Right forelimb (tissue), 1 donor: ENCODE results near the gene SPECC1L.
A peak's percentile ranks its signal among the peaks of the same experiment; 100 is the strongest.
"Not testable (repeated sequence)": the region's sequence is repeated elsewhere in the genome, so short reads cannot be mapped to it uniquely, and the experiment has no call there.

Experiments used
- DNase-seq: peaks from one replicate; pipeline ENCODE4 v3.0.0-alpha.2; 2018

SPECC1L gene, protein sequence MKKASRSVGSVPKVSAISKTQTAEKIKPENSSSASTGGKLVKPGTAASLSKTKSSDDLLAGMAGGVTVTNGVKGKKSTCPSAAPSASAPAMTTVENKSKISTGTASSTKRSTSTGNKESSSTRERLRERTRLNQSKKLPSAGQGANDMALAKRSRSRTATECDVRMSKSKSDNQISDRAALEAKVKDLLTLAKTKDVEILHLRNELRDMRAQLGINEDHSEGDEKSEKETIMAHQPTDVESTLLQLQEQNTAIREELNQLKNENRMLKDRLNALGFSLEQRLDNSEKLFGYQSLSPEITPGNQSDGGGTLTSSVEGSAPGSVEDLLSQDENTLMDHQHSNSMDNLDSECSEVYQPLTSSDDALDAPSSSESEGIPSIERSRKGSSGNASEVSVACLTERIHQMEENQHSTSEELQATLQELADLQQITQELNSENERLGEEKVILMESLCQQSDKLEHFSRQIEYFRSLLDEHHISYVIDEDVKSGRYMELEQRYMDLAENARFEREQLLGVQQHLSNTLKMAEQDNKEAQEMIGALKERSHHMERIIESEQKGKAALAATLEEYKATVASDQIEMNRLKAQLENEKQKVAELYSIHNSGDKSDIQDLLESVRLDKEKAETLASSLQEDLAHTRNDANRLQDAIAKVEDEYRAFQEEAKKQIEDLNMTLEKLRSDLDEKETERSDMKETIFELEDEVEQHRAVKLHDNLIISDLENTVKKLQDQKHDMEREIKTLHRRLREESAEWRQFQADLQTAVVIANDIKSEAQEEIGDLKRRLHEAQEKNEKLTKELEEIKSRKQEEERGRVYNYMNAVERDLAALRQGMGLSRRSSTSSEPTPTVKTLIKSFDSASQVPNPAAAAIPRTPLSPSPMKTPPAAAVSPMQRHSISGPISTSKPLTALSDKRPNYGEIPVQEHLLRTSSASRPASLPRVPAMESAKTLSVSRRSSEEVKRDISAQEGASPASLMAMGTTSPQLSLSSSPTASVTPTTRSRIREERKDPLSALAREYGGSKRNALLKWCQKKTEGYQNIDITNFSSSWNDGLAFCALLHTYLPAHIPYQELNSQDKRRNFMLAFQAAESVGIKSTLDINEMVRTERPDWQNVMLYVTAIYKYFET

DNA sequence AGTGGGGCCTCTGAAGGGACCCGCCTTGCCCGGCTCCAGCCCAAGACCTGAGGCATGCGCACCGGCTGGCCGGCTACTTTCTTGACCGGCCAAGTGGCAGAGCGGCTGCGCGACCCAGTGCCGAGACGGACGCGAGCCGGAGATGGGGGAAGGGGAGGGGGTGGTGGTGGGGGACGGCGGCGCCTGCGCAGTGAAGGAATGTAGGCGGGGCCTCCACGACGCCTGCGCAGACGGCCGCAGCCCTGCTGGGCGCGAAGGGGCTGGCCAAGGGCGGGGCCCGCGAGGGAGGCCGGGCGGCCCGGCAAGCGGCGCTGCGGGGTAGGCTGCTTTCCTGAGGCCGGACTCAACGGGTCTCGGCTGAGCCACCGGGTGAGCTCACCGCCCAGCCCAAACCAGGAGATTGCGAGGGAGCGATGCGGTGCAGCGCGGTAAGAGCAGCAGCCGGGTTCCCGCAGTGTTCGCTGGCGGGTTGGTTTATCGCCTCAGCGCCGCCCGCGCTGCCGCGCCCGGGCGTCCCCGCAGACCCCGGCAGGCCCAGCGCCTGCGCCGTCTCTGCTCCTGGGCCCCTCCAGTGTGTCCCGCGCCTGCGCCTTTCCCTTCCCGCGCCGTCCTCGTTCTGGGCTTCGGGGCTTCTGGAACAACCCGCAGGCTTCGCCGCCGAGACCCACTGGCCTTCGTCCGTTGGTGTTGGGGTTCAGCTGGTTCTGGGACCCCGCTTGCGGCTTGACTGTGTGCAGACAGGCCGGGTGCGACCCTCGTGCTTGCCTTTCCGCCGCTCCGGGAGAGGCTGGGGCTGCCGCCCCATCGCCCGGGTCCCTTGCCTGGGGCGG lies at the start of gene SPECC1L:
SPECC1L (plus strand) TSS at position 276 of the 830 bp plus-strand sequence. CDS start 31,401 bp downstream, outside the sequence.
- peak; percentile 98 for DNase-seq

DNA sequence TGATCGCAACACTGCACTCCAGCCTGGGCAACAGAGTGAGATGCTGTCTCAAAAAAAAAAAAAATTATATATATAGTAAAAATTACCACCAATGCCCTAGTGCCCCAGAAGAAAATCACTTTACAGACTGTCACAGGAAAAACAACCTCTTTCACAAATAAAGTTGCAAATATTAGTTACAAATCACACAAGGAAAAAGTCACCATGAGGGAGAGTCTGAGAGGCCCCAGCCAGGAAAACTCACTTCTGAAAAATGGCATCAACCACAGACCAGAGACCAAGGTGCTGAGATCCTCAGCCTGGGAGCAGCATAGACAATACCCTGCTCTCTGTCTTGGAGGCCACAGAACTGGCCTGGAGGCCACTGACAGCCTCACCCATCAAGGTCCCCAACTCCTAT lies 46.2 kb upstream of the SPECC1L start:
- no peak for DNase-seq

DNA sequence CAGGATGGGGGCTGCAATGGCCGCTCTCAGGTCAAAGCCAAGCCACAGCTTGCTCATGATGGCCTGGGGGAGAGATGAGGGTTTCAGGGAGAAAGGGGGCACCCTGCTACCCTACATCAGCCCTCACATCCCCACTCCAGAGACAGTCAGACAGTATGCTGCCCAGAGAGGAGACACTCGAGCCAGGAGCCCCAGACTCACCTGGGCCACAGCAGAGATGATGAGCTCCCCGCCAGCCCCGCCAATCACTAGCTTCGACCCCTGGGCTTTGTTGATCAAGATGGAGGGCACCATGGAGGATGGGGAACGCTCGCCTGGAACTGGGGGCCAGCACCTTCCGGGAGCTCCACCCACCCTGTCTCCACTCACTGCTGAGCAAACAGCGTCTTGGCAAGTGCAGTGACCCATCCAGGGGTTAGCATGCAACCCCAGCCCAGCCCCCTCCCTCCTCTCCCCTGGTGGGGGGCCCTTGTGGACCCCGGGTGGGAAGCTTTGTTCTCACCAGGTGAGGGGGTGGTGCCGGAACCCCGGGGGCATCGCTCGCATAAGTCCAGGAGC lies 45.5 kb upstream of the SPECC1L start:
- DNase-seq, result no peak

DNA sequence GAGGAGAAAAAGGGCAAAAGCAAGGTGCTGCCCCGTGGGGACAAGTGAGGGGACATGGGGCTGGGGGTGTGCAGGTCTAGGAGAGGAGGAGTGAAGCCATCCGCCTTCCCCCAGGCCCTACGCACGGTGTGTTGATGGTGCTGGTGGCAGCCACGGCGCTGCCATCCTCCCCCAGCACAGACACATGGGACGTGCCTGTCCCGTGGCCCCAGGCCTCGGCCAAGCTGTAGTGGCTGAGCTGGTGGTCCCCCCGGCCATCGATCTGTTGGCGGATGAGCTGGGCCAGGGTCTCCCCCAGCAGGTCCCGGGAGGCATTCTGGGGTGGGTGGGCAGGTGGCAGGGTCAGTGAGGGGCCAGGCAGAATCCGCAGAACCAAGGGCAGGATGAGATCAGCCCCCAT lies 44.7 kb upstream of the SPECC1L start:
- DNase-seq, result no peak

DNA sequence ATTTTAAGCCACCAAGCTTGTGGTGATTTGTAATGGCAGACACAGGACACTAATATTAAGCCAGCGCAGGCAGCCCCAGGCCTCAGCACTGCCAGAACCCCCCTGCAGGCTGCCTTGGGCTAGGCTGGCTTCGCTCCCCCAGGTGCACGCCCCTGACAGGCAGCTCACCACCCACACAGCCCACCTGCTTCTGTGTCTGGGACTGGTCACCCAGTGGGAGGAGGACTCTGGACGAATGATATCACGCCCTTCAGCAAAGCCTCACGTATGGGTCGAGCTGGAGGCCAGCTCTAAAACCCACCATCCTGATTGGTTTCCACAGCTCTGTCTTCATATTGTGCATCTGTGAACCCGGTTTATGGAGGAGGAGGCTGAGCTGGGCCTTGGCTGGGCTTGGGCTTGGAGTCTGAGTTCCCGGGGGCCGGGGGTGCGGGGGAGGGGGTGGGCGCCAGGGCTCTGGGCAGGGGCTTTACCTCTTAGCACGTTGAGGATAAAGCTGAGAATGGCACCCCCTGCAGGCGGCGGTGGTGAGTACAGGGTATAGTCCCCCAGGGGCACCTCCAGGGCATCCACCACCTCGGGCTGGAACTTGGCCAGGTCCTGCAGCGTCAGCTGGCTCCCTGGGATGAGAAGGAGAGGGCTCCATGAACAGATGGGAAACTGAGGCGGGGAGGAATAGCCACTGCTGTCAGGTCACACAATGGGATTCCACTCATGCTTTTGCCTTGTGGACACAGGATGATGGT lies 39.5 kb upstream of the SPECC1L start:
- DNase-seq, result no peak

DNA sequence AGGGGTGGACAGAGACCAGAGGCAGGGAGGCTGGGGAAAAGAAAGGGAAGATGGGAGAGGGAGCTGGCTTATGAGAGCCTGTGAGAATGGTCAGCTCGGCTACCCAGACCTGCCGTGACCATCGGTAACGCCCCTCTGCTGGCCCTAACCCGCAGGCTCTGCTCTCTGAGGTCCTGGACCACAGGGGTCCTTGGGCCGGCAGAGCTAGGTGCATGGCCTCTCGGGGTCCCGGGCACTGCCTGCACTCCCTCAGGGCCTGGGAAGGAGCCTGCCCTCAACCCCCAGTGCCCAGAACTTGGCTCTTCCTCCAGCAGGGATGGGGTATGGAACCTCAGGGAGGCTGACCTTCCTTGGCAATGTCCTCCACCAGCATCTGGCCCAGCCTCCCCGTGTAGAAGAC lies 38.9 kb upstream of the SPECC1L start:
- DNase-seq, result no peak

DNA sequence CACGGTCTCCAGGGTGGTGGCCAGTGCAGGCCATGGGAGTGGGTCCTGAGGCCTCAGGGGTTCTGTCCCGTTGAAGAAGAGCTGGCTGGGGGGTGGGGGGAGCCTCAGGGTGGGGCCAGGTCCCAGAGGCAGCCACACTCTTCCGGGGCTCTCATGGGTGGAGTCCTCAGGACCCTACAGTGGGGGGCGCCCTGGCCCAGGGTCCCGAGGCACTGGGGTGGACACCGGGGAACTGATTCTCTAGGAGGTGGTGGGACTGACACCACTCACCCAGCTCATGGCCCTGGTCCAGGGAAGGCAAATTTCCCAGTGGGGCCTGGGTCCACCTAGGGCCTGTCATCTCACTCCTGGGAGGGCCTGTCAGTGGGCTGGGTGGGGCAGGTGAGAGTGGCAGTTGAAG lies 38.5 kb upstream of the SPECC1L start:
- DNase-seq, result no peak

DNA sequence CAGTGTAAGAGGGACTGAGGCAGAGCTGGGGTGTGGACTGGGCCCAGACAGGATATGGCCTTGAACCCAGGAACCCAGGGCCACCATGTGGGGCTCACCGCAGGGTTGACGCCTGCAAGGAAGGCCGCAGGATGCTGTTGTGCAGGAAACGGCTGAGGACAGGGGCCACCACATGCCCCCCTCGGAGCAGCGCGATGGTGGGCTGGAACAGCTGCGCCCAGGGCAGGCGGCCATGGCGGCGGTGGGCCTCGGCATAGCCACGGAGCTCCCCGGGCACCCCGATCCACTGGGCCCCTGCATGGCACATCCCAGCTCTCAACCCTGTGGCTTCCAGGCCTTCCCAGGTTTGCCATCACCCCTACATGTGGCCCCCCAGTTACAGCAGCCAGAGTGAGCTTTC lies 37.9 kb upstream of the SPECC1L start:
- no peak for DNase-seq

DNA sequence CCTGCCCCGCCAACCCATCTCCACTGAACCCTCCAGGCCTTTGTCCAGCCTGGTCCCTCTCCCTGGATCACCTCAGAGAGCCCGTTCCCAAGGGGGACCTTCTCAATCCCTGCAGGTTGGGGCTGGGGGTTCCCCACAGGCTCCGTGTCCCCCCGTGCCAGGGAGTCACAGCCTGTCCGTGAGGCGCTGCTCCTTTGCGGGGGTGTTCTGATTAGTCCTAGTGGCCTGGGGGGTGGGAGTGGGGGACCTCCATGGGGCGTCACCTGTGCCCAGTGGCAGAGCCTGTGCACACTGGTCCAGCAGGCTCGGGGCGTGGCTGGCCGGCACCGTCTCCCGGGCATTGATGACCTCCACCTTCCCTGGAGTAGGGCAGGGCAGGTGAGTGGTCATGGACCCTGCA lies 37.4 kb upstream of the SPECC1L start:
- DNase-seq, result no peak

DNA sequence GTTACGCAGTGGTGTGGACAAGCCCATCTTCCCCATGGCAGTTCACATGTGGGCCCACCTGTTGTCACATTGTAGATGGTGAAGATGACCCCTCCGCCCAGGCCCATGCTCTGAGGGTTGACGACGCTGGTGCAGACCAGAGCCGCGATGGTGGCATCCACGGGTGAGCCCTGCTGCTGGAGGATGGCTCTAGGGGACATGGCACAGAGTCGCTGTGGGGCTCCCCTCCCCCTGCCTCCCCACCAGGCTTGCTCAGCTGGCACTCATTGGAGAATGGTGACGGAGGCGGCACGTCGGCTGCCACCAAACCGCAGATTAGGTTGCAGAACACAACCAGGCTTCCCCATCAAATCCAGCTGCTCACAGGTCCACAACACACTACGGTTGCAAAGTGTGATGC lies 36.8 kb upstream of the SPECC1L start:
- no peak for DNase-seq

DNA sequence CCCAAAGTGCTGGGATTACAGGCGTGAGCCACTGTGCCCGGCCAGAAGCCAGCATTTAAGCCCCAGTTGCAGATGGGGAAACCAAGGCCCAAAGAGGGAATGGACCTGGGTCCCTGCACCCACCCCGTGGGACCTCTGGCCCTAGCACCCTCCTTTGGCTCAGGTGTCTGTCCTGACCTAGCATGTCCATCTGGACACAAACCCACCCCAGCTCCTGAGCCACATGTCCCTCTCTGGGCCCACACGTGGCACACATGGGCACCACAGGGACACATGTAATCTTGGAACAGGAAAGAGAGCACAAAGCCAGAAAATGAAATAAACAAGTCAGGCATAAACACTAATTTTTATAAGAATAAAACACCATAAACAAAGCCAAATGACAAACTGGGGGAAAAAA lies 35.3 kb upstream of the SPECC1L start:
- no peak for DNase-seq

DNA sequence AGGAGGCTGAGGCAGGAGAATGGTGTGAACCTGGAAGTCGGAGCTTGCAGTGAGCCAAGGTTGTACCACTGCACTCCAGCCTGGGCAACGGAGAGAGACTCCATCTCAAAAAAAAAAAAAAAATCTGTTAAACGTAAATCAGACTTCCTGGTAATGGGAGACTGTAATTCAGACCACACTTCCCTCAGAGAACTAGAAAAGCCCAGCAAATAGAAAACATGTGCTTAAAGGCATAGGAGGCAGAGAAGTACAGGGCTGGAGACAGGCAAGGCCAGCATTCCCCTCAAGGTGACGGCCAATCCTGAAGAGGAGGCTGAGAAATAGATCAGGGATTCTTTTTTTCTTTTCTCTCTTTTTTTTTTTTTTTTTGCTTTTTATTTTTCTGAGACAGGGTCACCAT lies 34.0 kb upstream of the SPECC1L start:
- DNase-seq, result no peak

DNA sequence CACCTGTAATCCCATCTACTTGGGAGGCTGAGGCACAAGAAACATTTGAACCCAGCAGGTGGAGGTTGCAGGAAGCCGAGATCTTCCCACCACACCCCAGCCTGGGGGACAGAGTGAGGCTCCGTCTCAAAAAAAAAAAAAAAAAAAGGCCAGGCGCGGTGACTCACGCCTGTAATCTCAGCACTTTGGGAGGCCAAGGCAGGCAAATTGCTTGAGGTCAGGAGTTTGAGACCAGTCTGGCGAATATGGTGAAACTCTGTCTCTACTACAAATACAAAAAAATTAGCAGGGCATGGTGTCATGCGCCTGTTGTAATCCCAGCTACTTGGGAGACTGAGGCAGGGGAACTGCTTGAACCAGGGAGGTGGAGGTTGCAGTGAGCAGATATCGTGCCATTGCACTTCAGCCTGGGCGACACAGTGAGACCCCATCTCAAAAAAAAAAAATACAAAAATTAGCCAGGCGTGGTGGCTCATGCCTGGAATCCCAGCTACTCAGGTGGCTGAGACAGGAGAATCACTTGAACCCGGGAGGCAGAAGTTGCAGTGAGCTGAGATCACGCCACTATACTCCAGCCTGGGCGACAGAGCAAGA lies 32.4 kb upstream of the SPECC1L start:
- not testable (repeated sequence) for DNase-seq

DNA sequence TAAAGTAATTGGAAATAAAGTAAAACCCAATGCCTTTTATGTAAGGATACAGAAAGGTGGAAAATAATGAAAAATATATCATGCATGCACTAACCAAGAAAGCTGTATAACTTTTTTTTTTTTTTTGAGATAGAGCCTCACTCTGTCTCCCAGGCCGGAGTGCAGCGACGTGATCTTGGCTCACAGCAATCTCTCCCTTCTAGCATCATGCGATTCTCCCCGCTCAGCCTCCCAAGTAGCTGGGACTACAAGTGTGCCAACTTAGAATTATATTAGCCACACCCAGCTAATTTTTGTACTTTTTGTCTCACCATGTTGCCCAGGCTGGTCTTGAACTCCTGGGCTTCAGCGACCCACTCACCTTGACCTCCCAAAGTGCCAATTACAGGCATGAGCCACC lies 30.2 kb upstream of the SPECC1L start:
- no peak for DNase-seq

DNA sequence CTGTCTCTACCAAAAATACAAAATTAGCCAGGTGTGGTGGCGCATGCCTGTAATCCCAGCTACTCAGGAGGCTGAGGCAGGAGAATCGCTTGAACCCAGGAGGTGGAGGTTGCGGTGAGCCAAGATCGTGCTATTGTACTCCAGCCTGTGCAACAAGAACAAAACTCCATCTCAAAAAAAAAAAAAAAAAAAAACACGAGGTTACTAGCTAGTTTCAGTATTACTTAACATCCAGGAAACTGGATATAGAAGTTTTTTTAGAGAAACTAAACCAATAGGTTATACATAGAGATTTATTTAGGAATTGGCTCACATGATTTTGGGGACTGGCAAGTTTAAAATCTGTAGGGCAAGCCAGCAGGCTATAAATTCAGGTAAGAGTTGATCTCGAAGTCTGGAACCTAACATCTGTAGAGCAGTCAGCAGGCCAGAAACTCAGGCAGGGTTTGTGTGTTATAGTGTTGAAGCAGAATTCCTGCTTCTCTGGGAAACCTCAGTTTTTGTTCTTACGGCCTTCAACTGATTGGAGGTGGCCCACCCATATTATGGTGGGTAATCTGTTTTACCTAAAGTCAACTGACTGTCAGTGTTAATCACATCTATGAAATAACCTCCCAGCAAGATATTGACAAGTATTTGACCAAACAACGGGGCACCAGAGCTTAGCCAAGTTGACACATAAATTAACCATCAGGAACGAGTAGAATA lies 29.5 kb upstream of the SPECC1L start:
- not testable (repeated sequence) for DNase-seq

DNA sequence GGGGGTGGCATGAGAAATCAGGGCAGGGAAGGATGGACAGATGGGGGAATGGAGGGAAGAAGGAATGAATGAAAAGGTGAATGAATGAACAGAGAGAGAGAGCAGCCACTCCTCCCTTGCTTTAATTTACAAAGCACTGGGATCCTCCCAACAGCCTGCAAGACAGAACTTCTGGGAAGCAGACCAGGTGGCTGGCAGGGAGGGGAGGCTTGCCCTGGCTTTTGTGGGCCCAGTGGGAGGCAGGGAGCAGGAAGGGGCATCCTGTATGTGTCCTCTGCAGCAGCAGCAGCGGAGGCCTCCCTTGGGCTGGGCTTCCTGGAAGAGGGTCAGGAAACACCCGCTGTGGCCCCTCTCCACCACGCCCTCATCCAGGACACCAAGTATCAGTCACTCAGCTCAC lies 27.2 kb upstream of the SPECC1L start:
- DNase-seq, result not testable (repeated sequence)

DNA sequence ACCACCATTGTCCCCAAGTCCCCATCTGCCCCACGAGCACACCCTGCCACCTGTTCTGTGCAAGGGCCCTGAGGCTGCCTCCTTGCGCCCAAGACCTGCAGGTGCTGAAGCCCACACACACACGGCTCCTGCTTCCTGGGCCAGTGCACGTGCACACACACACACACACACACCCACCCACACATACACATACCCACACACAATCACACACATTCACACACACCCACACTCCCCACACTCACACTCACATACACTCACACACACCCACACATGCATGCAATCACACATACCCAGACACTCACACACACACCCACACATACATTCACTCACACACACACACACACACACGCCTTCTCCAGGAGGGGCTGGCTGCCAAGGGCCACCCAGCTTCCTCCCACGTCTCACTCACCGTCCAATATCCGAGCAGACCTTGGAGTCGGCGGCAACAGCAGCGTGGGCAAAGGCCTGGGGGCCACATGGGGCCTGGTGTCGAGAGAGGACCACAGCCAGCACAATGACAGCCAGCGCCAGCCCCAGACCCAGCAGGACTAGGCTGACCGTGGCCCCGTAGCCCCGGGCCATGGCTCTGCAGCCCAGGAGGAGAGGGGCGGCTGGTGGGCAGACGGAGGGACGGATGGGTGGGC lies 26.4 kb upstream of the SPECC1L start:
- DNase-seq, result peak; percentile 65

DNA sequence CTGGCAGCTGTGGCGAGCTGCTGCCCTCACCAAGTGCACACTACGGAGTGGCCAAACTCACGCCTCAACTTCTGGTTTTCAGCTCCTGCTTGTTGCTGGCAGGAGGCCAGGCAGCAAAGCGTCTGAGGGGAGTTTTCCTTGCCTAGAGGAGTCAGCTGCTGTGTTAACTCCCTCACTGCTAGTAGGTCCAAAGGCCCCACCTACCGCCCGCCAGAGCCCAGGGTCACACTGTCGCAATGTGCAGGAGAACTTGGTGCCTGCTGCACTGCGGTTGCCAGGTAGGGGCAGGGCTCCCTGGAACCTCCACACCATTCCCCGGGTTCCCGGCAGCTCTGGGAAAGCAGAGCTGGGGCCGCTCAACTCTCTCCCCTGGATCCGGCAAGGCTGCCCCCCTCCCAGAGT lies 25.6 kb upstream of the SPECC1L start, which contains the start of gene GGT5:
GGT5 (minus strand) TSS at position 53 of the 402 bp plus-strand sequence. CDS start 357 bp downstream, outside the sequence.
- not testable (repeated sequence) for DNase-seq
